KMS-11 (cell line): ENCODE data around the gene WNT7A.

Experiments used
- H2AFZ ChIP-seq: fragments of 200-600 bp; sonication (generic); 2 replicates; pipeline ENCODE4 v1.6.1; 2016; ENCODE audit warnings: antibody characterized with exemption, mixed run types, low read depth
- H3K27ac ChIP-seq: fragments of 200-600 bp; sonication (generic); 2 replicates; pipeline ENCODE4 v1.6.1; 2016; ENCODE audit warnings: mild to moderate bottlenecking, mixed run types
- H3K27me3 ChIP-seq: fragments of 200-600 bp; sonication (generic); 2 replicates; pipeline ENCODE4 v1.6.1; 2017; ENCODE audit warnings: mild to moderate bottlenecking, low read depth, mixed run types, moderate library complexity; ENCODE audit not compliant: insufficient read depth
- H3K36me3 ChIP-seq: fragments of 200-600 bp; sonication (generic); 2 replicates; pipeline ENCODE4 v1.6.1; 2017; ENCODE audit warnings: mild to moderate bottlenecking, mixed run types; ENCODE audit not compliant: insufficient read depth
- H3K4me1 ChIP-seq: fragments of 200-600 bp; sonication (generic); 2 replicates; pipeline ENCODE4 v1.6.1; 2016; ENCODE audit warnings: mild to moderate bottlenecking, low read depth, mixed run types; ENCODE audit not compliant: poor library complexity, severe bottlenecking
- H3K4me2 ChIP-seq: fragments of 200-600 bp; sonication (generic); 2 replicates; pipeline ENCODE4 v1.7.0; 2016; ENCODE audit warnings: mild to moderate bottlenecking, mixed run types
- H3K4me3 ChIP-seq: fragments of 200-600 bp; sonication (generic); IDR thresholded peaks from 2 replicates; pipeline ENCODE4 v1.6.1; 2017; ENCODE audit warnings: low read depth, low read length, mixed read lengths; ENCODE audit not compliant: insufficient read depth
- H3K79me2 ChIP-seq: fragments of 200-600 bp; sonication (generic); 2 replicates; pipeline ENCODE4 v1.6.1; 2016; ENCODE audit warnings: low read depth, mixed run types; ENCODE audit not compliant: insufficient read depth
- H3K9ac ChIP-seq: fragments of 200-600 bp; sonication (generic); 2 replicates; pipeline ENCODE4 v1.6.1; 2016; ENCODE audit warnings: mild to moderate bottlenecking, mixed run types
- H4K20me1 ChIP-seq: fragments of 200-600 bp; sonication (generic); 2 replicates; pipeline ENCODE4 v1.6.1; 2016; ENCODE audit warnings: mild to moderate bottlenecking, mixed run types; ENCODE audit not compliant: insufficient read depth
- TF ChIP-seq, protein P1 (sequence below): fragments of 200-600 bp; sonication (generic); conservative IDR thresholded peaks from 2 replicates; pipeline ENCODE4 v1.6.1; 2017; ENCODE audit warnings: low read depth, mild to moderate bottlenecking, antibody characterized with exemption, low read length, moderate library complexity, mixed read lengths

The WNT7A gene

GRCh38 chr3:13793451-13793850 lies 86.4 kb downstream of the WNT7A start:
- H3K4me2 ChIP-seq = no peak overlapping the region
- no peak overlapping the region for H3K9ac ChIP-seq
- peaks cover 17% of the 10 kb centered on the region; the same call in 1 of the 2 replicates for H3K27me3 ChIP-seq
- no peak overlapping the region for H3K27ac ChIP-seq
- no peaks in the 10 kb centered on the region for H3K36me3 ChIP-seq
- no peaks in the 10 kb centered on the region for H3K4me1 ChIP-seq
- TF ChIP-seq, protein P1, sequence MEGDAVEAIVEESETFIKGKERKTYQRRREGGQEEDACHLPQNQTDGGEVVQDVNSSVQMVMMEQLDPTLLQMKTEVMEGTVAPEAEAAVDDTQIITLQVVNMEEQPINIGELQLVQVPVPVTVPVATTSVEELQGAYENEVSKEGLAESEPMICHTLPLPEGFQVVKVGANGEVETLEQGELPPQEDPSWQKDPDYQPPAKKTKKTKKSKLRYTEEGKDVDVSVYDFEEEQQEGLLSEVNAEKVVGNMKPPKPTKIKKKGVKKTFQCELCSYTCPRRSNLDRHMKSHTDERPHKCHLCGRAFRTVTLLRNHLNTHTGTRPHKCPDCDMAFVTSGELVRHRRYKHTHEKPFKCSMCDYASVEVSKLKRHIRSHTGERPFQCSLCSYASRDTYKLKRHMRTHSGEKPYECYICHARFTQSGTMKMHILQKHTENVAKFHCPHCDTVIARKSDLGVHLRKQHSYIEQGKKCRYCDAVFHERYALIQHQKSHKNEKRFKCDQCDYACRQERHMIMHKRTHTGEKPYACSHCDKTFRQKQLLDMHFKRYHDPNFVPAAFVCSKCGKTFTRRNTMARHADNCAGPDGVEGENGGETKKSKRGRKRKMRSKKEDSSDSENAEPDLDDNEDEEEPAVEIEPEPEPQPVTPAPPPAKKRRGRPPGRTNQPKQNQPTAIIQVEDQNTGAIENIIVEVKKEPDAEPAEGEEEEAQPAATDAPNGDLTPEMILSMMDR = no peak
- H2AFZ ChIP-seq = no peak overlapping the region
- no peaks in the 10 kb centered on the region for H3K79me2 ChIP-seq
- no peaks in the 10 kb centered on the region for H4K20me1 ChIP-seq
- no peak overlapping the region for H3K4me3 ChIP-seq

- TF ChIP-seq, protein P1 = no peak
- no peaks in the 10 kb centered on the region for H3K4me1 ChIP-seq
- H3K27me3 ChIP-seq = peaks cover 17% of the 10 kb centered on the region; the same call in 1 of the 2 replicates
These were observed 87.1 kb downstream of the WNT7A start for GRCh38 chr3:13792512-13793371.

DNA sequence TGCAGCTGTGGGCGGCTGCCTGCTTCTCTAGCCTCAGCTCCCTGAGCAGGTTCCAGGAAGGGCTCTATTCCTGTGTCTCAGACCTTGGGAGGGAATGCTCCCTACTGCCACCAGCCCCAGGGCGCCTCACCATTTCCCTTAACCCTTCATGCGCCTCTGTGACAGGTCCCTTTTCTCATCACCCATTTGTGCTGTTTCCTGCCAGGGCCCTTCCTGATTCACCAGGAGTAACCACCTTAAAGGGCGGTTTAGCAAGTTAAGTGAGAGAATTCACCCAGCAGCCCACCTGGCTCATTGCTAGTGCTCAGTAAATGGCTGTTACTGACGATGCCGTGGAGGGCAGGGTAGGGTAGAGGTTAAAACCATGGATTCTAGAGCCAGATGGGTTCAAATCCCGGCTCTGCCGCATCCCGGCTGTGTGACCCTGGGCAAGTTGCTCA lies 87.8 kb downstream of the WNT7A start:
- Histone ChIP-seq H3K36me3 (no peaks in the 10 kb centered on the region), H4K20me1 (no peaks in the 10 kb centered on the region), H3K4me3 (no peak overlapping the region), H3K27me3 (peaks cover 17% of the 10 kb centered on the region; the same call in 1 of the 2 replicates), H3K9ac (no peak overlapping the region), H3K4me2 (no peak overlapping the region), H3K27ac (no peak overlapping the region), H2AFZ (no peak overlapping the region), H3K79me2 (no peaks in the 10 kb centered on the region), H3K4me1 (no peaks in the 10 kb centered on the region)
- TF ChIP-seq, protein P1 = no peak

More at GRCh38 chr3:13792512-13793371, 87.1 kb downstream of the WNT7A start:
- H3K4me2 ChIP-seq = no peak overlapping the region
- H3K79me2 ChIP-seq = no peaks in the 10 kb centered on the region
- no peak overlapping the region for H3K9ac ChIP-seq
- no peaks in the 10 kb centered on the region for H4K20me1 ChIP-seq
- H3K36me3 ChIP-seq = no peaks in the 10 kb centered on the region
- no peak overlapping the region for H3K27ac ChIP-seq
- H2AFZ ChIP-seq = no peak overlapping the region
- H3K4me3 ChIP-seq = no peak overlapping the region

- Histone ChIP-seq H2AFZ (no peak overlapping the region), H3K27me3 (peaks cover 17% of the 10 kb centered on the region; the same call in 1 of the 2 replicates), H3K36me3 (no peaks in the 10 kb centered on the region), H3K4me2 (no peak overlapping the region), H4K20me1 (no peaks in the 10 kb centered on the region), H3K4me1 (no peaks in the 10 kb centered on the region), H3K9ac (no peak overlapping the region), H3K4me3 (no peak overlapping the region), H3K27ac (no peak overlapping the region), H3K79me2 (no peaks in the 10 kb centered on the region)
- TF ChIP-seq, protein P1 = no peak
These were observed 88.4 kb downstream of the WNT7A start for GRCh38 chr3:13791198-13792050.
